SK-N-SH treated with all-trans-retinoic acid at 6 μM for 48 hours (cell line): ENCODE measurements around the gene SECISBP2.

Experiments
- ATAC-seq: fragments of 200-7000 bp; cut with Tn5 transposase; 3 replicates; pipeline ENCODE4 v1.9.1; 2020; ENCODE audit warnings: mild to moderate bottlenecking, moderate library complexity
- BACH2 ChIP-seq: fragments of 250-450 bp; sonication (Bioruptor Pico); IDR thresholded peaks from 2 replicates; pipeline ENCODE4 v1.9.0; 2021; ENCODE audit warnings: mild to moderate bottlenecking, borderline replicate concordance
- CREB5 ChIP-seq: fragments of 250-450 bp; sonication (Bioruptor Pico); IDR thresholded peaks from 2 replicates; pipeline ENCODE4 v1.5.1; 2020; ENCODE audit warnings: low read depth, mild to moderate bottlenecking, moderate library complexity
- CSDC2 ChIP-seq: fragments of 250-450 bp; sonication (Bioruptor Pico); IDR thresholded peaks from 2 replicates; pipeline ENCODE4 v1.5.0; 2020; ENCODE audit warnings: mild to moderate bottlenecking, moderate library complexity
- CSRNP3 ChIP-seq: fragments of 250-450 bp; sonication (Bioruptor Pico); IDR thresholded peaks from 2 replicates; pipeline ENCODE4 v1.5.1; 2021; ENCODE audit warnings: mild to moderate bottlenecking, moderate library complexity
- ESRRG ChIP-seq: fragments of 250-450 bp; sonication (Bioruptor Pico); IDR thresholded peaks from 2 replicates; pipeline ENCODE4 v1.6.1; 2021; ENCODE audit warnings: mild to moderate bottlenecking
- ISL1 ChIP-seq: fragments of 250-450 bp; sonication (Bioruptor Pico); IDR thresholded peaks from 2 replicates; pipeline ENCODE4 v2.1.2; 2022; ENCODE audit warnings: mild to moderate bottlenecking, moderate library complexity
- PATZ1 ChIP-seq: fragments of 250-450 bp; sonication (Bioruptor Pico); IDR thresholded peaks from 2 replicates; pipeline ENCODE4 v1.8.0; 2020; ENCODE audit warnings: mild to moderate bottlenecking, moderate library complexity, borderline replicate concordance
- PPARA ChIP-seq: fragments of 250-450 bp; sonication (Bioruptor Pico); IDR thresholded peaks from 2 replicates; pipeline ENCODE4 v1.5.0; 2020; ENCODE audit warnings: mild to moderate bottlenecking, borderline replicate concordance
- RARB ChIP-seq: fragments of 250-450 bp; sonication (Bioruptor Pico); IDR thresholded peaks from 2 replicates; pipeline ENCODE4 v1.8.0; 2021; ENCODE audit warnings: mild to moderate bottlenecking, moderate library complexity
- SNAI2 ChIP-seq: fragments of 250-450 bp; sonication (Bioruptor Pico); IDR thresholded peaks from 2 replicates; pipeline ENCODE4 v1.5.0; 2020; ENCODE audit warnings: mild to moderate bottlenecking, moderate library complexity
- TCF4 ChIP-seq: fragments of 250-450 bp; sonication (Bioruptor Pico); IDR thresholded peaks from 2 replicates; pipeline ENCODE4 v1.8.0; 2021; ENCODE audit warnings: mild to moderate bottlenecking, moderate library complexity, borderline replicate concordance
- TOX ChIP-seq: fragments of 250-450 bp; sonication (Bioruptor Pico); IDR thresholded peaks from 2 replicates; pipeline ENCODE4 v1.8.0; 2021; ENCODE audit warnings: mild to moderate bottlenecking, moderate library complexity, borderline replicate concordance
- ZC3H10 ChIP-seq: fragments of 250-450 bp; sonication (Bioruptor Pico); IDR thresholded peaks from 2 replicates; pipeline ENCODE4 v1.5.1; 2021; ENCODE audit warnings: mild to moderate bottlenecking, moderate library complexity
- ZFP3 ChIP-seq: fragments of 250-450 bp; sonication (Bioruptor Pico); IDR thresholded peaks from 2 replicates; pipeline ENCODE4 v1.5.0; 2020; ENCODE audit warnings: mild to moderate bottlenecking, moderate library complexity
- ZFP30 ChIP-seq: fragments of 450-650 bp; formaldehyde crosslinking; IDR thresholded peaks from 2 replicates; pipeline ENCODE4 v1.5.0; 2022; ENCODE audit warnings: mild to moderate bottlenecking, moderate library complexity
- ZNF565 ChIP-seq: fragments of 450-650 bp; formaldehyde crosslinking; conservative IDR thresholded peaks from 2 replicates; pipeline ENCODE4 v1.5.0; 2020; ENCODE audit warnings: low read depth, mild to moderate bottlenecking, moderate library complexity
- ZNF70 ChIP-seq: fragments of 450-650 bp; formaldehyde crosslinking; IDR thresholded peaks from 2 replicates; pipeline ENCODE4 v1.5.0; 2020; ENCODE audit warnings: mild to moderate bottlenecking, moderate library complexity
- ZNF8 ChIP-seq: fragments of 450-650 bp; formaldehyde crosslinking; IDR thresholded peaks from 2 replicates; pipeline ENCODE4 v1.5.0; 2020; ENCODE audit warnings: mild to moderate bottlenecking, moderate library complexity
- TF ChIP-seq, protein P1 (sequence below): fragments of 250-450 bp; sonication (Bioruptor Pico); IDR thresholded peaks from 2 replicates; pipeline ENCODE4 v1.8.0; 2021; ENCODE audit warnings: low read depth, mild to moderate bottlenecking, moderate library complexity, borderline replicate concordance

Gene SECISBP2

DNA sequence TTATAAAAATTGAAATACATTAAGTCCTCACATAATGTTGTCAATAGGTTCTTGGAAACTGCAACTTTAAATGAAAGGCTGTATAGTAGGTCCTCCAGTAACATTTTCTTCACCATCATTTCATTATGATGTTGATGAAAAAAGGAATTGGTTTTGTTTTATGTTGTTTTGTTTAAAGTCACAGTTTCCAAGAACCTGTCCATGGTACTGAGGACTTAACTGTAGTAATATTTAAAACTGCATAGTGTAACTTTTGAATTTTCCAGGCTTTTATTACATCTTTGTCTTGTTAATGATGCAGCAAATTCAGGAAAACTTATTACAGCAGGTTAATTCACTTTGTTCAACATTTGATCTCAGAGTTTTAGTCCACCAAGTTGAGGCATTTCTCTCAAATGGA, 11.6 kb downstream of the SECISBP2 start (continued):
- TF ChIP-seq PATZ1 (no peak), ZFP3 (CRISPR knock-in tag) (no peak), PPARA (CRISPR knock-in tag) (no peak), ZC3H10 (CRISPR knock-in tag) (no peak), CSDC2 (CRISPR knock-in tag) (no peak), ZFP30 (CRISPR knock-in tag) (no peak)

DNA sequence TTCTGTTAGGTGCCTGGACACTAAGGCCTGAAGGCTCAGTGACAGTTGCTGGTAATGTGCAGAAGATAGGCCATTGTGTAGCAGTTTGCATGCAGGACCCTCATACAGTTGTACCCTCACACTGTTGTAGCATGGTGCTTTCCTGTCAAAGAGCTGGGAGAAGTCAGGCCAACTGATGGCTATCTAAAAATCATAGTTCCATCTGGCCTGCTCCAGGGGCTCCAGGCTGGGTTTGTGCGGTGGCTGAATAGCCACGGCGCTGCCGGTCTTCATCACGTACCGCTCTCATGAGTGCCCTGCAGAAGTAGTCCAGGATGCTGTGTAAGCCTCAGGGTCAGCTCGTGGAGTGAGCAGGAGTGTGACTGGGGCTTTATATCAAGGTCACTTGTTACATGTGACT, 12.2 kb downstream of the SECISBP2 start:
- TF ChIP-seq TCF4 (CRISPR knock-in tag) (0 out of 2 replicates have a peak, but pooled peaks have one; percentile 12), CSRNP3 (CRISPR knock-in tag) (no peak)
- no peak; the same call in 2 of the 3 replicates for ATAC-seq

GRCh38 chr9:89339807-89340206, 21.5 kb downstream of the SECISBP2 start:
- no peak for ATAC-seq
- TF ChIP-seq ISL1 (CRISPR knock-in tag) (no peak), TOX (CRISPR knock-in tag) (no peak), PPARA (CRISPR knock-in tag) (no peak), TCF4 (CRISPR knock-in tag) (no peak), PATZ1 (no peak)

DNA sequence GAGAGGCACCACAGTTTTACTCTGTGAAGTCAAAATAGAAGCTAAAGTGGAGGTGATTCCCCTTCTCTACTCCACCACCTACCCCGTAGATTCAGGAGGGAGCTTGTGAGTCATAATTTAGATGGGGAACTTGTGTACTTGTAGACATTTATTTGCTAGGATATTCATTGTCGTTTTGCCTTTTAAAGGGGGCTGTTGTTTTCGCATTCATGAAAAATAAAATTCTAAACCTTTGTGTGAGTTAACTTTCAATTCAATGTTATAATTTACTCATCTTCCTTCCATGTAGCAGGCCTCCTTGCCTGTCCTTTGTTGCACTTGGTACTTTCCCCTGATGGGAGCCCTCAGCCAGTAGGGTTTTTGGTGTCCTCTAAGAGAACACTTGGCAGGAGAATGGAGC, 22.0 kb downstream of the SECISBP2 start:
- ATAC-seq = no peak
- no peak for TF ChIP-seq CSDC2 (CRISPR knock-in tag)
- TF ChIP-seq CREB5 (CRISPR knock-in tag) = no peak
- TF ChIP-seq, protein P1, sequence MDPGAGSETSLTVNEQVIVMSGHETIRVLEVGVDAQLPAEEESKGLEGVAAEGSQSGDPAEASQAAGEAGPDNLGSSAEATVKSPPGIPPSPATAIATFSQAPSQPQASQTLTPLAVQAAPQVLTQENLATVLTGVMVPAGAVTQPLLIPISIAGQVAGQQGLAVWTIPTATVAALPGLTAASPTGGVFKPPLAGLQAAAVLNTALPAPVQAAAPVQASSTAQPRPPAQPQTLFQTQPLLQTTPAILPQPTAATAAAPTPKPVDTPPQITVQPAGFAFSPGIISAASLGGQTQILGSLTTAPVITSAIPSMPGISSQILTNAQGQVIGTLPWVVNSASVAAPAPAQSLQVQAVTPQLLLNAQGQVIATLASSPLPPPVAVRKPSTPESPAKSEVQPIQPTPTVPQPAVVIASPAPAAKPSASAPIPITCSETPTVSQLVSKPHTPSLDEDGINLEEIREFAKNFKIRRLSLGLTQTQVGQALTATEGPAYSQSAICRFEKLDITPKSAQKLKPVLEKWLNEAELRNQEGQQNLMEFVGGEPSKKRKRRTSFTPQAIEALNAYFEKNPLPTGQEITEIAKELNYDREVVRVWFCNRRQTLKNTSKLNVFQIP = no peak
- TF ChIP-seq ISL1 (CRISPR knock-in tag) = no peak
- no peak for TF ChIP-seq ZNF70 (CRISPR knock-in tag)
- no peak for TF ChIP-seq PATZ1
- TF ChIP-seq ZNF565 (CRISPR knock-in tag) = no peak

DNA sequence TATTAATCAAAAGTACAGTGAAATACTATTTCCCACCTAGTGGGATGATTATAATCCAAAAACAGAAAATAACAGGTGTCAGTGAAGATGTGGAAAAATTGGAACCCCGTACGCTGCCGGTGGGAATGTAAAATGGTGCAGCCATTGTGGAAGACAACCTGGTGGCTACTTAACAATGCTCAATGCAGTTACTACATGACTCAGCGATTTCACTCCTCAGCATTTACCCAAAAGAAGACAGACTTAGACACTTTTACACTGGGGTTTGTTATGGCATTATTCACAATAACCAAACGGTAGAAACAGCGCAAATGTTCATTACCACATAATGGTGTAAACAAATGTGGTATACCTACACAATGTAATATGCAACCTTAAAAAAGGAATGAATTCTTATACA, 23.9 kb downstream of the SECISBP2 start:
- no peak for ATAC-seq
- TF ChIP-seq, protein P1 = no peak
- no peak for TF ChIP-seq ZNF565 (CRISPR knock-in tag)
- TF ChIP-seq PPARA (CRISPR knock-in tag) = no peak
- no peak for TF ChIP-seq RARB (CRISPR knock-in tag)
- TF ChIP-seq BACH2 = no peak
- no peak for TF ChIP-seq CREB5 (CRISPR knock-in tag)
- no peak for TF ChIP-seq ESRRG (CRISPR knock-in tag)
- no peak for TF ChIP-seq ZNF8 (CRISPR knock-in tag)
- no peak for TF ChIP-seq SNAI2 (CRISPR knock-in tag)
- TF ChIP-seq CSRNP3 (CRISPR knock-in tag) = no peak
- no peak for TF ChIP-seq TOX (CRISPR knock-in tag)
